HG03521 (cell line): ENCODE data around the gene GIT1.

Source experiments
- ATAC-seq: cut with Tn5 transposase; IDR thresholded peaks from one replicate; pipeline ENCODE4 v1.9.1; 2021; ENCODE audit warnings: mild to moderate bottlenecking, moderate library complexity; ENCODE audit not compliant: unreplicated experiment

Gene GIT1

DNA sequence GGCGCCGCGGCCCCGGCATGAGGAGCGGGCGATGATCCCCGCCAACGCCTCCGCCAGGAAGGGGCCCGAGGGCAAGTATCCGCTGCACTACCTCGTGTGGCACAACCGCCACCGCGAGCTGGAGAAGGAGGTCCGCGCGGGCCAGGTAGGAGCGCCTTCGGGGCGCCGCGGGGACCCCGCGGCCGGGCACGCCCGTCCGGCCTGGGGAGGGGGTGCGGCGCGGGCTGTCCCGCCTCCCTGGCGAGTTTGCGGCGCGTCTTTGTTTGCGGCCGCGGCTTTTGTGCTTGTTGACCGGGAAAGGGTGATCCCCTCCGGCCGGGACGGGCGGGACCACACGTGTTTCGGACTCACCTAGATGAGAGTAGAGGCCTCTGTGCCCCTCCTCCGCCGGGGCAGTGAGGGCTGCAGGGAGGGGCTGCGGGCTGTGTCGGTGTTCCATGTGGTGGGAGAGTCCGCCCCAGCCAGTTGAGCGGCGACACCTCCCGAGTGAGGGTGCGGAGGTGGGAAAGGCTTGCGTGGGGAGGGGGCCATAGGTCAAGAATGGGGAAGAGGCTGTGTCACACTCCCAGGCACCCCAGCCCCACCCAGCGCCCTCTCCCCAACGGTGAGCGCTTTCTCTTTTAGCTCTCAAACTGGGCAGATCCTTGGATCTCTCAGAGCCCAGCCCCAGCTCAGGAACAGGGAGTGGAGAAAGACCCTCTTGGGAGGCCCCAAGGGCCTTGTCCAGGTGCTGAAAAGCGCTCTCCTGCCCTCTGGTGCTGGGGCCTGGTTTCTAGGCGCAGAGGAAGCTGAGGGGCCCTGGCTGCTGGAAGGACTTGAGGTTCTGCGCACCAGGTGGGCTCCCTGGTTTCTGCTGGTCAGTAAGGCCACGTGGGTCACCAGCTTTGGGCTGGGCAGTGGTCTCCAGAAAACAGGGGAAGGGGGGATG is 4.4 kb upstream of the GIT1 start:
- ATAC-seq: no peak

DNA sequence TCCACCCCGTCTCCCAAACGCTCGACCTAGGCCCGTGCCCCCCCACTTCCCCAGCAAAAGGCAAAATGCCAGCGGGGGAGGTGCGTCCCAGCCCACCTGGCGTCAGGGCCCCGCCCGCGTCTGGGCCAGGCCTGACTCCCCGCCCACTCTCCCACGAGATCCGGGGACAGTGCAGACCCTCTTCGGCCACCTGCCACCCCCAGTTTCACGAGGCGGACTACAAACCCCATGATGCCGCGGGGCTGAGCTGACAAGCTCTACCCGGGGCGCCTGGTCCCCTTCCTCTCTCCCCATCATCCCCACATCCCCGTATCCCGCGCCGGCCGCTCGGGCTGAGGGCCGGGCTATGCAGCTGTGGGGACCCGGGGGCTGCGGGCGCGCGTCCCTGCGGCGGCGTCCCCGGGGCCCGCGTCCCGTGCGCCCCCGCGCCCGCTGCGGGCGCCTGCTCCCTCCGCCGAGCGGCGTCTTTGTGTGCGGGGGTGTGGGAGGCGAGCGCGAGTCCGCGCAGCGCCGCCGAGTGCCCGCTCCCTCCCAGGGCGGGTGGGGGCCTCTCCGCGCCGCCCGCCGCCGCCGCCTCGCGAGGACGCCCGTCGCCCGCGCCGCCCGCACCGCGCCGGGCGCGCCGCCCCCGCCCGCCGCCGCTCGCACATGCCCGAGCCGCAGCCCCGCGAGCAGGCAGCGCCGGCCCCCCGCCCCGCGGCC is 3.6 kb upstream of the GIT1 start, which contains the start of gene ANKRD13B:
Gene ANKRD13B, plus strand, starts transcription at position 283 of the 702 bp plus-strand sequence. CDS start 490 bp downstream, outside the sequence.
- ATAC-seq: no peak

DNA sequence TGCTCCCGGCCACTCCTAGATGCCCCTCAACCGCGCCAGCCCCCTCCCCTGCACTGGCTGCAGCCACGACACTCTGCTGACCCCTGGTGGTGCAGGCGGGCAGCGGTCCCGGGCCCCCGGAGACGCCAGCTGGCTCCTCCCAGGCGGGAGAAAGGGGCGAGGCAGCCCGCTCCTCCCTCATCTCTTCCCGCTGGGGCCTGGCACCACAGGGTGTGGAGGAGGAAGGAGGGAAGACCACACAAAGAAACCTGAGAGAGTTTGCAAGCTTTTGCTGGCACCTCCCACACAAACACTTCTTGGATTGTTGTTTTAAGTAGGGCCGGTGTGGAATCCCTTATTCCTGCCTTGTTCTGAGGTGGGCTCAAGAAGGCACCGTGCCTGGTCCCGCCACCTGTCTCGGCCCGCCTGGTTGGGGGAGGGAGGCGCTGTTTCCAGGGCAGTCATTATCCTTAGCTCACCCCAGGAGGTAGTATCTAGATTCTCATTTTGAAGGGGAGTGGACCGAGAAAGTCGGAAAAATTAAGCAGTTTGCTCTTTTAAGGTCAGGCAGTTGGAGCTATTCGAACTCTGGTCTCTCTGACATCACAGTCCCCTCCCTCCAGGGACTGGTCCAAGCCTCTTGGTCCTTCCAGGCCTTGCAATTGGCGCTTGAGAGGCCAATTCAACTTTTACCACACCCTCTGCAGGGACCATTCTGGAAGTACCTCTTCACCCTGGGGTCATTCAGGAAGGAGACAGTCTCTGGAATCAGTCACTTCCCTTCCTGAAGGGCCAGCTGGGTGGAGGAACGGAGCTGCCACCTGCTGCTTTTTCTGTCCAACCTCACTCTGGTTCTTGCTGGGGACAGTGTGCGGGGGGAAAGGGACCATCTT is 2.5 kb upstream of the GIT1 start:
- no peak for ATAC-seq

DNA sequence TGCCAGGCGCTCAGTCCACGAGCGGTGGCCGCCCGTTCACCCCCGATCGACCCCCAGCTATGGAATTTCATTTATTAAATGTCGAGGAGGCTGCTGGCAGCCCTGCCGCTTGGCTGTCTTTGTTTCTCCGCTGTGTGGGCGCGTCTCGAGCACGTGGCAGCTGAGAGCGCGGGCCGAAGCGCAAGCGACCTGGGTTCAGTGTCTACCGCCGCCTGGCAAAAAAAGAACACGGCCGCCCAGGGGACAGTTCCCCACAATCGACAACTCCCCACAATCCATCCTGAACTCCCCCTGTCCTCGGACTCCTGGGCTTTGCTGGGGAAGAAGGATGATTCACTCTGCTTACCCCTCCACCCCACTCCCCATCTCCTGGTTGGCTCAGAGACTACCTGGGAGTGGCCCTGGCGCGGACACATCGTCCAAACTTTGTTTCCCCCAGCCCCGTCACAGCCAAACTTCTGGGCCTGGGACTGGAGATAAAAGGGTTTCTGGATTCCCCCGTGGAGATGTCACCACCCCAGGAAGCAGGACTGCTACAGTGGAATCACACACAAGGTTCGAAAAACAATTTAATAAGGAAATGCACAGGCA is 1.8 kb upstream of the GIT1 start:
- ATAC-seq: no peak

DNA sequence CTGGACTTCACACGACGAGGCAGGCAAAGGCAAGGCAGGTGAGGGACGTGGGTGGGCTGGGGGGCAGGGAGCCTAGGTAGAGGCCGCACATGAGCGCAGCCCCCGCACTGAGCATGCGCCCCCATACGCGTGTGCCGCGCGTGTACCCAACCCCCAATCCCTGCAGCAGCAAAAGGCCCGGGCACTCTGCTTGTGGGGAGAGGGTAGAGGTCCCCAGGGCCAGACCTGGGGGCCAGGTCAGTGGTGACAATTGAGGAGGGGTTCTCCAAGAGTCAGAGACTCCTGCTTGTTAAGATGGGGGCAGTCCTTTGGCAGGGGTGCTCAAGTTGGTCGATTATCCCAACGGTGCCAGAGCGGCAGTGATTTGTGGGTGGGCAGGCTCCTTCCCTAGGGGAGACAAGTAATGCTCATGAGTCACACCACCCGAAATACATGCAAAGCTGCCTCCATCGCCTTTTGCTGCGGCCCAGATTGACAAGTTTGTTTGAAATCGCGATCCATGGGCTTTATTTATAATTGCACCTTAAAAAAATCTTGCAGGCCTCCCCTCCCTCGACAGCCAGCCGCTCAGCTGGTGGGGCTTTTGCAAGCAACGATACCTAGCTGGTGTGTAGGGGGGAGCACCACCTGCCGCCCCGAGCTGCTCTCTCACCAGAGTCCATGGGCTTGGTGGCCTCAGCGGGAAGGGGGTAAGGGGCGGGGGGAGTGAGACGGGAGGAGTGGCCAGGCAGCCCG is 1.1 kb upstream of the GIT1 start:
- ATAC-seq: no peak

DNA sequence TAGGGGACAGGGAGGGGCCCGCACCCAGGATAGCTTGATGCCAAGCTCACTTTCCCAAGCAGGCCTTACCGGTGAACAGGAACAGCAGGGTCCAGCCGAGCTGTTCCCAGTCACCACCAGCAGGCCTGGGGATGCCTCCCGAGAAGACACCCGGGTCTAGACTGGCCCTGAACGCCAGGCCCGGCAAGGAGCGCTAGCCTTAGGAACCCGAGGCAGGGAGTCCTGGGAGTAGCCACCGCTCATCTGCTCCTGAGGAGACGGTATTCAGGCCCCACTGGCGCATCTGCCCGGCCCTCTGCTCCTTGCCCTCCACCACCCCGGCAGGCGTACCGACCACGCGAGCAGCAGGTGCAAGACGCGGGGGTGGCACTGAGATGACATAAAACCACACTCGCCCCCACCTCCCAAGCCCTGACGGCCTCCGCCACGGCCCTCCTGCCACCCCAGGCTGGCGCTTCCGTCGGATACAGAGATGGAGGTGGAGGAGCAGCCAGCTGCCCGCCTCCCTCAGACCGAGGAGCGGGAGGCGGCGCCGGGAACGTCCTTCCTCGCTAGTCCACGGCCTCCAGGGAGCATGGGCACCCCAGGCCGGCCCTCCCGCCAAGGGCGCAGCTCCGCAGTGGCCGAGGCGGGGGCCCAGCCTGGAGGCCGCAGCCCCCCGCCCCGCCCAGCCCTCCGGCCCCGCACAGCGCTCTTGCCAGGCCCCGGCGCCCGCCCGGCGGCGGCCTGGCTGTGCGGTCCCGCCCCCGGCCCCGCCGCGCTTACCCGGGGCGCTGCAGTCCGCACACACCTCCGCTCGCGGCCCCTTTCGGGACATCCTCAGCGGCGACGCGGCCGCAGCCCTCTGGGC is 661 bp downstream of the GIT1 start:
- peak; percentile 9 for ATAC-seq

DNA sequence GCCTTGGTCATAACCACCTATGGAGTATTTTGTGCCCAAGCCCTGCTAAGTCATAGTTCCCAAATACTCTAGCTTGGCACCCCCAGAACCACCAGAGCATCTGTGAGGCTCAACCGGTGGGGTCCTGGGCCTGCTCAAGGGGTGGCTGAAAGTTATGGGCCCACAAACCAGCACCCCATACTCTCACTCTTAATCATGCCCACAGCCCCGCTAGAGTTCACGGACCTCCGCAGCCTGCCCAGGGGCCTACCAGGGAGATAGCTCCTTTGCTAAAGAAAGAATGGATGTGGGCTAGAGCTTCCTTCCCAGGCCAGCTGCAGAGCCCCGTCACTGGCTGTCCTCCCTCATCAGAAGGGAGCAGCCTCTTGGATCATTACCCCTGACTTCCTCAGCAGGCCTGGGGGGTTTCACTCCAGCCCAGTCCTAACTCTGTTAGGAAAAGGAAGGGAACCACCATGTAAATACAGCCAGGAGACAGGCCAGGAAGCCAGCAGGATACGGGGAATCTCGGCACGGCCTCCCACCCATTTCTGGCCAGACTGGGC is 1.4 kb downstream of the GIT1 start:
- no peak for ATAC-seq

DNA sequence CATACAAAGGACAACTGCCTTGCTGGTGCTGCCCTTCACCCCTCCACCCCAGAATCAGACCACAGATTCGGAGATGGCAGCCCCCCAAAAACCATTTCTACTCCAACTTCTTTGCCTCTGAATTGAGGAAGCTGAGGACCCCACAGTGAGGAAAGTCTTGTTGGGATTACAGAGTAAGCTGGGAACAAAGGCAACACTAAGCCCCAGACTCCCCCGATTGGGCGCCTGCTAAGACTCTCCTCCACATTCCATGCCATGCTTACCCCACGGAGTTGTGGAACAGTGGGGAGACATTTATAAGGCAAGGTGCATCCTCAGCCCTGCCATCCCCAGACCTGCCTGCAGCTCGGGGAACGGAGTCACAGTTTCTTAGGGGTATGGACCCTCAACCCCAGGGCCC is 1.9 kb downstream of the GIT1 start:
- no peak for ATAC-seq

DNA sequence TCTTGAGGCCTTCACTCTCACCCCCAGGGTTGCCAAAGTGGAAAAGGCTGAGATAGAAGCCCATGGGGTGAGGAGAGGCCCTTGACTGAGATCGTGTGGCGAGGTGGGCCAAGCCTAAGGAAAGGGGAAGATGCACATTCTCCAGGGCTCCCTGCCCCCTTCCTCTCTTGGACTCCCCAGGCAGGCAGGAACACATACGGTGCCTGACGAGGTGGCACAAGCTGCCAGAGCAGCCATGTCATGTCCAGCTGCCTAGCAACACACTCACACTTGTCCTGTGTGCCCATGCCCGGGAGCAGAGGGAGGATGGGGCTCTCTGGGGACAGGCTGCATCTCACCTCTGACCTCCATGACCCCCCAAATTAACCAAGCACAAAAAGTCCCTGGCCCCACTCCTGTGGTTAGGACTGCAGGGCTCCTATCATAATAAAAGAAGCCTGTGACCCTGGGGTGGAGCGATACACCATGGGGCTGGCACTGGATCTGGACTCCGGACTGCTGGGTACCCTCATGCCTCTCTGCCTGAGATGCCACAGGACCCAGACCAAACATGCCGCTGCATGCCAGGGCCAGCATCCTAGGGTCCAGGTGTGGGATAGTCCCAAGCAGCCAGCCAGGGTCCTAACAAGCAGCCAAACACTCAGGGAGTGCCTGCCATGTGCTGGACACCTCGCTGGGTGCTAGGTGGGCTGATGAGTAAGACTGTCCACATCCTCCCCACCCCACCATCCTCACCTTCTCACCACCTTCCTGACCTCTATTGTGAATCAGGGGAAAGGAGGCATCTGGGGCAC is 2.6 kb downstream of the GIT1 start:
- no peak for ATAC-seq

DNA sequence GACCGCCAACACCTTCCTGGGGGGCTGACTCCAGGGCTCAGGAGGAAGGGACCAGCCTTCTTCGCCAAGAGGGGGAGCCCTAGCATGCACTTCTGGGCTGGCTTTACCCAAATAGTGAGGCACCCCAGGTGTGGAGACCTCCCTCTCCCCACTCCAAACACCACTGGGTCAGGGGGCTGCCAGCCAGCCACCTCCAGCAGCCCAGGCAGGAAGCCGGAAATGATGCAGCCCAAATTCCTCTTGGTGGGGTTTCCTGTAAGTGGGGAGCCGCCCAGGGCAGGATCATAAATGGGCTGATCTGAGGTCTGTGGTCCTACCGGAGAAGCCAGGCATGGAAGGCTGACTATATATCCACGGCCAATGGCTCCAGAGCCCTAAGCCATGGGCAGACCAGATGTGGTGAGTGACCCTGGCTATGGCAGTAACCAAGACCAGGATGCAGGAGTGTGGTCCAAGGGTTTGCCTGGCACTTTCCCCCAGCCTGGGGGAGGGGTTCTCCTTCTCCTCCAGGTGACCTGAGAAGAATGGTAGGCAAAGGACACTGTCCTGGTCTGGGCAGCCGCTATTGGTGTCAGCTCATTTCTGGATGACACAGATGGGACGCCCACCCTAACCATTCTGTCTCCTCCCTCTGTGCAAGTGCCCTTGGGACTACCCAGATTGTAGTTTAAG is 4.2 kb downstream of the GIT1 start:
- ATAC-seq: no peak

DNA sequence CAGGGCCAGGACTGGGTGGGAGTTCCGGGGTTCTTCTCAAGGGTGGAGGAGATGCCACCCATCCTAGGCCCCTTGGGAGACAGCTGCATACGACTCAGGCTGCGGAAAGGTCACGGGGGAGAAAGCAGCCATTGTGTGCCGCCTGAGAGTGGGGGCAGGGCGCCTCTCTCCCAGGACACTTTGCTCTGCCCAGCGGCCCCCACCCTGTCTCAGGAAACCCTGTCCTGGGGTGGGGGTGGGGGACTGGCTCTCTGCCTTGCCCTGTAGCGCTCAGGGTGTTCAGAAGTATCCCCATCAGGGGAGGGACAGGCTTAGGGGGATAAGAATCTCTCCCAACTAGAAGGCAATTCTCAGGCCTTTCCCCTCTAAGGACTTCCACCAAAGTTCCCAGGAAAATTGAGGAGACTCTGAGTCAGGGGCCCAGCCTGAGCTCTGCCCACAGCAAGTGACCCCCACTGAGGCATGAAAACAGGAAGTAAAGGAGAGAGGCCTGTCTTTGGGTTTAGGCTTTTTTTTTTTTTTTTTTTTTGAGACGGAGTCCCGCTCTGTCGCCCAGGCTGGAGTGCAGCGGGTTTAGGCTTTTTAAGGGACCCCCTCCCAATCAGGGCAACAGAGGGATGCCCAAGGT is 4.9 kb downstream of the GIT1 start:
- ATAC-seq: no peak

DNA sequence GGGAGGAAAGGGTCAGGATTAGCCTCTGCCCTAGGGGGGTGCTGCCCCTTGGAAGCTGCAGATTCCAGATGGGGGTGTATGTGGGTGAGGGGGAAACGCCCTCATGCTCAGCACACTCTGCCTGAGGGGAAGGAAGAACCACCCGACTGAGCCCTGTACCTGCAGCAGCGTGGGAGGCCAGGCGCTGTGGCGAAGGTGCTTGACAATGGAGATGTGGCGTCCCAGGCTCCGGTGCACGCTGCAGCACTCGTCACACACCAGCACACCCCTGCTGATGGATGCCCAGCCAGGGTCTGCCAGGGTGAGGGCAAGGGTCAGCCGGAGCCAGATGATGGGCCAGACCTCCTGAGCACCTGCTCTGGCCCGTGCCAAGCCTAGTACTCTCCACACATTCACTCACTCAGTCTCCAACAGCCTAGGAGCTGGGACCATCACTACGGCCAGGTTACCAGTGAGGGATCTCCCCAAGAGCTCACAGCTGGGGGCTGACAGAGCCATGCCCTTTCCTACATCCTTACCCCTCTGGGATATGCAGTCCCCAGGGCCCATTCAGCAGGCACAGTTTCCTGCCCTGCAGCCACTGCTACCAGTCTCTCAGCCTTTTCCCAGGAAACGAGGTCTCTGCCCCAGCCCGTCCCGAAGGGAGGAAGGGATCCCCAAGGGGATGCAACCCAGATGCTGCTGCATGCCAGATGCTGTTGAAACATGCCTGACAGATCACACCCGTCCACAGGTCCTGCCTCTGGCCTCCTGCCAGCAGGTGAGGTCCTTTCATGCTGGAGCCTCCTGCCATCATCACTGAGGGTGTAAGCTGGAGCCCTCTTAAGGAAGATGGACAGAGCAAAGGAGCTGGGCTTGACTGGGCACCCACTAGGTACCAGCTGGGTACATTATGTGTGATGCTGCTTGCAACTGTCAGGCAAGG is 5.9 kb downstream of the GIT1 start:
- ATAC-seq: no peak

DNA sequence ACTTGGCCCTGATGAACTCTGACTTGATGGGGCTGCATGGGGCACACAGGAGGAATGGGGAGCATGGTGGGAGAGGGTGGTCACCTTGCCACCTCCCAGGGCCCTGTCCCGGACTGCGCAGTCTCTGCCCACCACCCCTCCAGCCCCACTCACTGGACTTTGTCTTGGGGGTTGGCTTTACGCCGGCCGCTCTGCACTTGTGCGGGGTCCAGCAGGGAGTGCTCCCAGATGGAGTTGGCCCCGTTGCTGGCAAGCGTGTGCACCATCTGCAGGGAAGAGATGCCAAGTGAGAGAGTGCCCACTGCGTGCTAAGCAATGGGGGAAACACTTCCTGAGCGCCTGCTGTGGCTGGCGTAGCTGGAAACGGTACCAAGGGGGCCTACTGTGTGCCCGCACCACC is 6.7 kb downstream of the GIT1 start:
- ATAC-seq: no peak

DNA sequence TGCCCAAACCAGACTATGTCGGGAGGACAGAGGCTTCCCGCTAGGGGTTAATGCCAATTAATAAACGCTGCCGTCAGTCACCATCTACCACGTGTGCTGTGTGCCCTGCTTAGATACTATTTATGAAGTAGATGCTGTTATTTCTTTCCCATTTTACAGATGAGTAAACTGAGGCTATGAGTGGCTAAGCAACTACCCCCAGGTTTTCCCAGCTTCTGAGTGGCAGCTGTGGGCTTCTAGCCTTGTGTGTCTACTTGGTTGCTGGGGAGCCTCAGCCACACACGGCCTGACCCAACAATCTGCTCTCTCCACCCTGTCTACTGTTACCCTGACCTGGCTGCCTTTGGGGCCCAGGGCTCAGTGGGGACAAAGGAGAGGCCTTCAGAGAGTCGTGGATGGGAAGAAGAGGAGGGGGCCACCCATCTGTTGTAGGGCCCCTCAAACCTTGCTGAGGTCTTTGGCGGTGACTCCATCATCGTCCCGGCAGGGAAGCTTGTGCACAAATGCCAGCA is 7.1 kb downstream of the GIT1 start:
- no peak for ATAC-seq

DNA sequence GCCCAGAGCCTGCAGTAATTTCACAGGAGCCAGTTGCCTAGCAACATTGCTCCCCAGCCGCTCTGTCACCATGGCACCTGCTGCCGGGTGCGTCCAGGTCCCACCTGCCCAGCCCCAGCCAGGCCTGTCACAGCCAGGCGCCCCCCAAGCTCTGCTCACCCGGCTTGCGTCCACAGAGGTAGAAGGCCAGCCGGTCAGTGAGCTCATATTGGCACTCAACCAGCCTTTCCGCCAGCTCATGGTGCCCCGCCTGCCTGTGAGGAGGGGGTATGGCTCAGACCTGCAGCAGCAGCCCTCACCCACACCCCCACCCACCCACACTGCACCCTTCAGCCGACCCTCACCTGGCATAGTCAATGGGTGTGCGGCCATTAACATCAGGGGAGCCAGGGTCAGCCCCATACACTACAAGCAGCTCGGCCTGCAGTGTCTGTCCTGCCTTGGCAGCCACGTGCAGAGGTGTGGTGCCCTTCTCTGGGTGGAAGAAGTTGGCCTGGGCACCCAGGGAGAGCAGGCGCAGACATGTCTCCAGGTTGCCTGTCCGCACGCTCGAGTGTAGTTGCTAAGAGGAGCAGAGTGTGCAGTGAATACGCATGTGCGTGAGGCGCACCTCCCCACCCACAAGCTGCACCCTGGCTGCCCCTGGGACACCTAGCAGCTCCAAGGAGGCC is 7.7 kb downstream of the GIT1 start:
- no peak for ATAC-seq
